ENCODE data around the gene ARHGEF7.

ARHGEF7 gene

DNA sequence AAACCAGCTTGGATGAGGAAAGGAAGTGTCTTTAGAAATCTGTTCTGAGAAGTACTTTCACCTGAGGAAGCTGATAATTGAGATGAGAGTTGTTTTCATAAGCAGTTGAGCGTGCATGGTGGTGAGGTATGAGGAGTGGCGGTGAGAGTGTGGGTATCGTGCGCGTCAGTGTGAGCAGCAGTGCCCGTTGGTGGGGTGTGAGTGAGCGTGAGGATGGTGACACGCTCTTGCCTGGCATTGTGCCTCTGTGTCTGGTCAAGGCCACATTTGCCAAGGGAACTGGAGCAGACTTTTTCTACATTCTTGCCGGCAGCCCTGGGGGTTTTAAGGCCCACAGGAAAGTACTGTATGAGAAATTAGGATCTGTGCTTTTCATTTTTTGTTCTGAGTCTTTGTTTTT is 168.9 kb downstream of the ARHGEF7 start:
- no peak for DNase-seq (ENCODE audit: low read depth)
- TF ChIP-seq, protein P1, sequence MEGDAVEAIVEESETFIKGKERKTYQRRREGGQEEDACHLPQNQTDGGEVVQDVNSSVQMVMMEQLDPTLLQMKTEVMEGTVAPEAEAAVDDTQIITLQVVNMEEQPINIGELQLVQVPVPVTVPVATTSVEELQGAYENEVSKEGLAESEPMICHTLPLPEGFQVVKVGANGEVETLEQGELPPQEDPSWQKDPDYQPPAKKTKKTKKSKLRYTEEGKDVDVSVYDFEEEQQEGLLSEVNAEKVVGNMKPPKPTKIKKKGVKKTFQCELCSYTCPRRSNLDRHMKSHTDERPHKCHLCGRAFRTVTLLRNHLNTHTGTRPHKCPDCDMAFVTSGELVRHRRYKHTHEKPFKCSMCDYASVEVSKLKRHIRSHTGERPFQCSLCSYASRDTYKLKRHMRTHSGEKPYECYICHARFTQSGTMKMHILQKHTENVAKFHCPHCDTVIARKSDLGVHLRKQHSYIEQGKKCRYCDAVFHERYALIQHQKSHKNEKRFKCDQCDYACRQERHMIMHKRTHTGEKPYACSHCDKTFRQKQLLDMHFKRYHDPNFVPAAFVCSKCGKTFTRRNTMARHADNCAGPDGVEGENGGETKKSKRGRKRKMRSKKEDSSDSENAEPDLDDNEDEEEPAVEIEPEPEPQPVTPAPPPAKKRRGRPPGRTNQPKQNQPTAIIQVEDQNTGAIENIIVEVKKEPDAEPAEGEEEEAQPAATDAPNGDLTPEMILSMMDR (conservative IDR thresholded peaks at IDR 0.05; ENCODE audit: control insufficient read depth, insufficient read depth, low read depth, low read length), result no peak
- no peak overlapping the region for H3K4me3 ChIP-seq (ENCODE audit: control insufficient read depth, low read depth, low read length)

DNA sequence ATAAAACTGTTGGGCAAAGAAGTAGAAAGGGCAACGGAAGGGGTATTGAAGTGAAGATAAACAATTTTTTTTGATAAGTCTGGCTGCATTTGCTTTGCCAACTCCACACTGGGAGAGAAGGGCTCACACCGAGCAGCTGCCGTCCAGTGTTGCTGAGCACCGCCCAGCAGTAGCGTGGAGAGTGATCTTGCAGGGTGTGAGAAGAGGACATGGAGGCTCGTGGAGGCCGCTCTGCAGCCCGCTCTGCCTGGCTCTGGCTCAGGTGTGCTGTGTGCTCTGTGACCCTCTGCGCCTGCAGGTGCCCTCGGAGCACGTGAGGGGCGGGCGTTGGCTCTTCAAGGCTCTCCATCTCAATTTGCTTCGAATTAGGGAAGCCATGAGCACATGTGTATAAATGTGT is 169.5 kb downstream of the ARHGEF7 start:
- TF ChIP-seq, protein P1 (conservative IDR thresholded peaks at IDR 0.05; ENCODE audit: control insufficient read depth, insufficient read depth, low read depth, low read length), result no peak
- H3K4me3 ChIP-seq (ENCODE audit: control insufficient read depth, low read depth, low read length), result no peak overlapping the region
- no peak for DNase-seq (ENCODE audit: low read depth)

DNA sequence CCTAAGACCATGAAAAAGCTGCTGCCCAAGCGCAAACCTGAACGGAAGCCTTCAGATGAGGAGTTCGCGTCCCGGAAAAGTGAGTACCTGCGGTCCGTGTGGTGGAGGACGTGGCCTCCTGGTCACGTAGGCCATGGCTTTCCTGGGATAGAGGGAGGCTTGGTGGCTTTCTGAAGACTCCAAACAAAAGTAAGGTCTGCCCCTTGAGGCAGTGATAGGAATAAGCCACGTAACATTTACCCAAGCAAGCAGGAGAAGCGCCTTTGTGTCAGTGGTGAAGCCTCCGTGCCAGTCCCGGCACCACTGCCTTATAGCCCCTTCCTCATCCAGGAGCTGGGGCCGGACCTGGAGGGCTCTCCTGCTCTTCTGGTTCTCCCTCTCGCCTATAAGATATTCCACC is 171.1 kb downstream of the ARHGEF7 start:
- no peak overlapping the region for H3K4me3 ChIP-seq (ENCODE audit: control insufficient read depth, low read depth, low read length)
- DNase-seq (ENCODE audit: low read depth), result no peak
- TF ChIP-seq, protein P1 (conservative IDR thresholded peaks at IDR 0.05; ENCODE audit: control insufficient read depth, insufficient read depth, low read depth, low read length), result no peak

DNA sequence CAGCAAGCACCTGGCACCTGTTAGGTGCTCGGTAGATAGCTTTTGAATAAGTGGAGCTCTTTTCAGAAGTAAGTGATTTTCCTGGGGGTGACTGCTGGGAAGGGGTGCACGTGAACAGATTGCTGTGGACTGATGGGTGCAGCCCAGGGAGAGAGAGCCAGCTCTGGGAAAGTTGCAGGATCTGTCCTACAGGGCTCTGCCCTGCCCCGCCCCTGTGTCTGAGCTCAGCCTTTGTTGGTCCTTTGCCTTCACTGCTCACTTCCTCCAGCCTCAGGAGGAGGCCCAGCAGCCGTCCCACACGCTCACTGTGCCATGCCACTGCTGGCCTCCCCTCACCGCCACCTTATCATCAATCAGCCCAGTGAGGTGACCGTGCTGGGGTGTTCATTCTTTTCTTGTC is 171.6 kb downstream of the ARHGEF7 start:
- no peak overlapping the region for H3K4me3 ChIP-seq (ENCODE audit: control insufficient read depth, low read depth, low read length)
- TF ChIP-seq, protein P1 (conservative IDR thresholded peaks at IDR 0.05; ENCODE audit: control insufficient read depth, insufficient read depth, low read depth, low read length), result no peak
- no peak for DNase-seq (ENCODE audit: low read depth)

DNA sequence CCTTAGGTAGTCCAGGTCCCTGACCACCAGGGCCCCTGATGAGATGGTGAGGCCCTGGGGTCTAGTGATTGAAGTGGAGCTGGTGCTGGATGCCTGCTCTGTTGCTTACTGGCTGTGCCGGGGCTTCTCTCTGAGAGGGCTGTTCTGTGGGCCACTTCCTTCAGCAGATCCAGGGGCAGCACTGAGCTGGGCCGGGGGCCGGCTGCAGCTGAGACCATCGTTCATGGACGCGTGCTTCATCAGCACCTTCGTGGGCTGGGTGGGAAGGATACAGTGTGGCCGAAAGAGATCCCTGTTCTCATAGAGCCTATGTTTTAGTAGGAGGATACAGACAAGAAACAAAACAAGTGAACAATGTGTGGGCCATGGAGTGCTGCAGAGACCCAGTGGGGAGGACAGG is 172.1 kb downstream of the ARHGEF7 start:
- H3K4me3 ChIP-seq (ENCODE audit: control insufficient read depth, low read depth, low read length), result no peak overlapping the region
- TF ChIP-seq, protein P1 (conservative IDR thresholded peaks at IDR 0.05; ENCODE audit: control insufficient read depth, insufficient read depth, low read depth, low read length), result no peak
- no peak for DNase-seq (ENCODE audit: low read depth)

DNA sequence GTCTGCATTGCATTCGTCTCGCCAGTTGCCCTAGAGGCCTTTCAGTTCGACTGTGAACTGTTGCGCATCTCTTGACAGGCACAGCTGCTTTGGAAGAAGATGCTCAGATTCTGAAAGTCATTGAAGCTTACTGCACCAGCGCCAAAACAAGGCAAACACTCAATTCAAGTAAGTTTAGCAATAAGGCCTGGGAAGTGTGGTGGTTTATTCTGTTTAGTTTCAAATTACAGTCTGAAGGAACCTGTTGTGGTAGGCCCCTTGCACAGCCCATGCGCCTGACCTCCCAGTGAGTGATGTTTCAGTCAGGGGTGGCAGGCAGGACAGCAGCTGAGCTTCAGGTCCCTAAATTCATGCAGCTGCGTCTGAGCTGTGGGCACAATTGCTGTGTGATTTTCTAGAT is 173.2 kb downstream of the ARHGEF7 start:
- no peak overlapping the region for H3K4me3 ChIP-seq (ENCODE audit: control insufficient read depth, low read depth, low read length)
- DNase-seq (ENCODE audit: low read depth), result no peak
- TF ChIP-seq, protein P1 (conservative IDR thresholded peaks at IDR 0.05; ENCODE audit: control insufficient read depth, insufficient read depth, low read depth, low read length), result no peak

DNA sequence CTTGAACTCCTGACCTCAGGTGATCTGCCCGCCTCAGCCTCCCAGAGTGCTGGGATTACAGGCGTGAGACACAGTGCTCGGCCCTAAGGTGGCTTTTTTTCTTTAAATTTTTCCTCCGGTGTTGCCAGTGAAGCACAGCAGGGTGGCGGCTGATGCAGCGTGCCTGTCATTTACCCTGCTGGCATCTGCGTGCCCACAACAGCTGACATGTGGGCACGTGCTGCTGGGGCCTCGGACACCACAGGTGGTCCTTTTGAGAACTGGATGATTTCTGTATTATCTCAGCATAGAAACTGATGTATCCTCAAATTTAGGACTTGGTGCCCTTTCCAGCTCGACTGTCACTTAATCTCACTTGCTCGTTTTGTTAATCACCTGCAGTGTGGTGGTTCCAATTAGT is 174.1 kb downstream of the ARHGEF7 start:
- TF ChIP-seq, protein P1 (conservative IDR thresholded peaks at IDR 0.05; ENCODE audit: control insufficient read depth, insufficient read depth, low read depth, low read length), result no peak
- no peak overlapping the region for H3K4me3 ChIP-seq (ENCODE audit: control insufficient read depth, low read depth, low read length)

More for the DNA sequence above, 174.1 kb downstream of the ARHGEF7 start:
- DNase-seq (ENCODE audit: low read depth), result no peak
